ENCODE measurements around the gene CSNK1G2. TPM values are rescaled to one million over a fixed set of nuclear protein-coding genes. Genes with fewer than 3 reads are reported as not detected.

CSNK1G2 gene
- polyA plus RNA-seq, 1 donor from 2014 or later, result 110 TPM

- no peaks in the 10 kb centered on the region for H3K9me2 ChIP-seq (ENCODE audit: insufficient read depth, low read length)
- H3K27ac ChIP-seq (ENCODE audit: low read length), result no peak overlapping the region
- H3F3A ChIP-seq (ENCODE audit: insufficient read depth, low read length, poor library complexity, severe bottlenecking), result no peaks in the 10 kb centered on the region
- H3K4me3 ChIP-seq (ENCODE audit: low read length), result no peak overlapping the region
- H3K9me3 ChIP-seq (ENCODE audit: low read length), result no peaks in the 10 kb centered on the region
- no peak overlapping the region for H3K4me2 ChIP-seq (ENCODE audit: low read length)
- H3K9ac ChIP-seq (ENCODE audit: low read length), result no peak overlapping the region
- peaks cover 5% of the 10 kb centered on the region for H3K79me2 ChIP-seq (replicated peaks; ENCODE audit: insufficient read depth, low read length)
- H3K27me3 ChIP-seq (ENCODE audit: insufficient read depth, low read depth, low read length), result no peaks in the 10 kb centered on the region
- H4K20me1 ChIP-seq (ENCODE audit: insufficient read depth), result peaks cover 3% of the 10 kb centered on the region
- no peak overlapping the region for H2AFZ ChIP-seq (ENCODE audit: low read depth, low read length)
- TF ChIP-seq REST (IDR thresholded peaks at IDR 0.05; ENCODE audit: borderline replicate concordance) (no peak), CTCF (IDR thresholded peaks at IDR 0.05; ENCODE audit: poor library complexity, severe bottlenecking) (no peak), POLR2AphosphoS5 (IDR thresholded peaks at IDR 0.05) (no peak), EP300 (conservative IDR thresholded peaks at IDR 0.05; ENCODE audit: poor library complexity, severe bottlenecking) (no peak), EZH2 (IDR thresholded peaks at IDR 0.05; ENCODE audit: borderline replicate concordance, insufficient read depth, low read length, poor library complexity, severe bottlenecking) (no peak), SMC3 (conservative IDR thresholded peaks at IDR 0.05; ENCODE audit: poor library complexity) (no peak), MXI1 (conservative IDR thresholded peaks at IDR 0.05; ENCODE audit: poor library complexity, severe bottlenecking) (no peak), RAD21 (conservative IDR thresholded peaks at IDR 0.05) (no peak), TAF1 (IDR thresholded peaks at IDR 0.05; ENCODE audit: low read depth) (no peak)
- no peaks in the 10 kb centered on the region for H3K36me3 ChIP-seq (ENCODE audit: insufficient read depth, low read length)
Measured at GRCh38 chr19:1911995-1912394, 29.0 kb upstream of the CSNK1G2 start.

GRCh38 chr19:1912760-1913505 is 28.0 kb upstream of the CSNK1G2 start:
- Histone ChIP-seq H3K9me2 (ENCODE audit: insufficient read depth, low read length) (no peaks in the 10 kb centered on the region), H3K27ac (ENCODE audit: low read length) (no peak overlapping the region), H3K79me2 (replicated peaks; ENCODE audit: insufficient read depth, low read length) (no peaks in the 10 kb centered on the region), H3K27me3 (ENCODE audit: insufficient read depth, low read depth, low read length) (no peaks in the 10 kb centered on the region), H3K4me3 (ENCODE audit: low read length) (no peak overlapping the region), H3K36me3 (ENCODE audit: insufficient read depth, low read length) (no peaks in the 10 kb centered on the region), H3F3A (ENCODE audit: insufficient read depth, low read length, poor library complexity, severe bottlenecking) (no peaks in the 10 kb centered on the region), H3K9ac (ENCODE audit: low read length) (no peak overlapping the region), H2AFZ (ENCODE audit: low read depth, low read length) (no peak overlapping the region), H4K20me1 (ENCODE audit: insufficient read depth) (peaks cover 3% of the 10 kb centered on the region), H3K4me2 (ENCODE audit: low read length) (no peak overlapping the region), H3K9me3 (ENCODE audit: low read length) (no peaks in the 10 kb centered on the region)
- no peak for TF ChIP-seq MXI1 (conservative IDR thresholded peaks at IDR 0.05; ENCODE audit: poor library complexity, severe bottlenecking)
- TF ChIP-seq TAF1 (IDR thresholded peaks at IDR 0.05; ENCODE audit: low read depth), result no peak
- no peak for TF ChIP-seq POLR2AphosphoS5 (IDR thresholded peaks at IDR 0.05)
- TF ChIP-seq EP300 (conservative IDR thresholded peaks at IDR 0.05; ENCODE audit: poor library complexity, severe bottlenecking), result no peak
- TF ChIP-seq EZH2 (IDR thresholded peaks at IDR 0.05; ENCODE audit: borderline replicate concordance, insufficient read depth, low read length, poor library complexity, severe bottlenecking), result no peak

Data from neural cell (in vitro differentiated cells).